ENCODE results near the gene USP25. TPM values are rescaled to one million over a fixed set of nuclear protein-coding genes. Genes with fewer than 3 reads are reported as not detected.

Gene USP25
- total RNA-seq, 2 donors from 2014 or later, result 32.0 to 43.5 TPM

DNA sequence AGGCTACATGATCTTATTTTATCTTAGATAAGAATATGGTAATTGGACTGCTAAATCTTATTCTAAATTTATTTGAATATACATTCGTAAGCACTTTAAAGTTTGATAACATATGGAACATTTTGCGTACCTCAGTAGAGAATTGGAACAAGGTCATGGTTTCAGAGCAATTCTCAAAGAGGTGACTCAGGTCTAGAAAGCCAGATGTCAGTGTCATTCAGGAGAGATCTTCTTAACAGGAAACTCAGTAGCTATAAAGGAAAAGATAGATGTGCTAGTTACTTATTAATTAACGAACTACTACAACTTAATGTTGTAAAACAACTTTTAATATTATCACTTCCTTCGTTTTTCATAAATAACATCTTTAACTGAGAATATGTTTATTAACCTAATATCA, 142.5 kb downstream of the USP25 start:
- Histone ChIP-seq H3K27ac (no peak overlapping the region), H3K4me1 (ENCODE audit: control insufficient read depth in 1 of 2, low read depth in 2 of 2) (no peaks in the 10 kb centered on the region), H3K36me3 (peaks cover 9% of the 10 kb centered on the region), H3K9me3 (no peaks in the 10 kb centered on the region), H3K27me3 (replicated peaks; ENCODE audit: insufficient read depth) (no peaks in the 10 kb centered on the region), H3K4me3 (no peak overlapping the region)
- no peak for ATAC-seq (ENCODE audit: insufficient number of reproducible peaks, low FRiP score, low read depth)
- TF ChIP-seq, protein P1, sequence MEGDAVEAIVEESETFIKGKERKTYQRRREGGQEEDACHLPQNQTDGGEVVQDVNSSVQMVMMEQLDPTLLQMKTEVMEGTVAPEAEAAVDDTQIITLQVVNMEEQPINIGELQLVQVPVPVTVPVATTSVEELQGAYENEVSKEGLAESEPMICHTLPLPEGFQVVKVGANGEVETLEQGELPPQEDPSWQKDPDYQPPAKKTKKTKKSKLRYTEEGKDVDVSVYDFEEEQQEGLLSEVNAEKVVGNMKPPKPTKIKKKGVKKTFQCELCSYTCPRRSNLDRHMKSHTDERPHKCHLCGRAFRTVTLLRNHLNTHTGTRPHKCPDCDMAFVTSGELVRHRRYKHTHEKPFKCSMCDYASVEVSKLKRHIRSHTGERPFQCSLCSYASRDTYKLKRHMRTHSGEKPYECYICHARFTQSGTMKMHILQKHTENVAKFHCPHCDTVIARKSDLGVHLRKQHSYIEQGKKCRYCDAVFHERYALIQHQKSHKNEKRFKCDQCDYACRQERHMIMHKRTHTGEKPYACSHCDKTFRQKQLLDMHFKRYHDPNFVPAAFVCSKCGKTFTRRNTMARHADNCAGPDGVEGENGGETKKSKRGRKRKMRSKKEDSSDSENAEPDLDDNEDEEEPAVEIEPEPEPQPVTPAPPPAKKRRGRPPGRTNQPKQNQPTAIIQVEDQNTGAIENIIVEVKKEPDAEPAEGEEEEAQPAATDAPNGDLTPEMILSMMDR (IDR thresholded peaks at IDR 0.05), result no peak
- no peak for DNase-seq (ENCODE audit: low spot score)

- H3K36me3 ChIP-seq, result peaks cover 16% of the 10 kb centered on the region
- no peak overlapping the region for H3K27ac ChIP-seq
- ATAC-seq (ENCODE audit: insufficient number of reproducible peaks, low FRiP score, low read depth) (no peak), DNase-seq (ENCODE audit: low spot score) (no peak)
- no peaks in the 10 kb centered on the region for H3K27me3 ChIP-seq (replicated peaks; ENCODE audit: insufficient read depth)
- no peaks in the 10 kb centered on the region for H3K9me3 ChIP-seq
- H3K4me3 ChIP-seq, result no peak overlapping the region
- H3K4me1 ChIP-seq (ENCODE audit: control insufficient read depth in 1 of 2, low read depth in 2 of 2), result no peaks in the 10 kb centered on the region
- TF ChIP-seq, protein P1 (IDR thresholded peaks at IDR 0.05), result no peak
These were observed 144.8 kb downstream of the USP25 start for GRCh38 chr21:15874615-15875014.

- ATAC-seq (ENCODE audit: insufficient number of reproducible peaks, low FRiP score, low read depth) (no peak), DNase-seq (ENCODE audit: low spot score) (no peak)
- TF ChIP-seq, protein P1 (IDR thresholded peaks at IDR 0.05), result no peak
- Histone ChIP-seq H3K27ac (no peak overlapping the region), H3K36me3 (peaks cover 19% of the 10 kb centered on the region), H3K9me3 (no peaks in the 10 kb centered on the region), H3K4me1 (ENCODE audit: control insufficient read depth in 1 of 2, low read depth in 2 of 2) (no peaks in the 10 kb centered on the region), H3K27me3 (replicated peaks; ENCODE audit: insufficient read depth) (no peaks in the 10 kb centered on the region), H3K4me3 (no peak overlapping the region)
These were observed 145.5 kb downstream of the USP25 start for GRCh38 chr21:15875286-15875685.

DNA sequence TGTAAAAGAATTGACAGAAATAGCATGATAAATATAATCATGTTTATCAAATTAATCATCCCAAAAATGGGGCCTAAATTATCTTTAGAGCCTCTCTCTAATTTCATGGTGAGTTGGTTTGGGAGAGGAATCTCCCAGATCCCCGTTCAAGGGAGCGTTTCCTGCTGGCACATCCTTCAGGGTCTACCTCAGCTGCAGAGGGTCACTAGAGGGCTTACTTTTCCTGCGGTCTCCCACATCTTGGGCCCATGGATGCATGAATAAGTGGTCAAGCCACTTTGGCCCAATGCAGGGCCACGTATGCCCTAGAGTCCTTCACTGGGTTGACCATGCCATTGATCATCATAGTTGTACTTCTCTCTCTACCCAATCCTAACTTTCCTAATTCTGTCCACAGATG, 164.1 kb downstream of the USP25 start:
- no peak for DNase-seq (ENCODE audit: low spot score)
- Histone ChIP-seq H3K27me3 (replicated peaks; ENCODE audit: insufficient read depth) (no peaks in the 10 kb centered on the region), H3K36me3 (no peaks in the 10 kb centered on the region), H3K4me1 (ENCODE audit: control insufficient read depth in 1 of 2, low read depth in 2 of 2) (peaks cover 2 to 12% of the 10 kb centered on the region in 2 donors), H3K9me3 (peaks cover 2% of the 10 kb centered on the region), H3K27ac (no peak overlapping the region), H3K4me3 (no peak overlapping the region)
- no peak for ATAC-seq (ENCODE audit: insufficient number of reproducible peaks, low FRiP score, low read depth)
- TF ChIP-seq, protein P1 (IDR thresholded peaks at IDR 0.05), result no peak

- DNase-seq (ENCODE audit: low spot score), result no peak
- Histone ChIP-seq H3K4me3 (no peak overlapping the region), H3K27me3 (replicated peaks; ENCODE audit: insufficient read depth) (no peaks in the 10 kb centered on the region), H3K9me3 (peaks cover 2% of the 10 kb centered on the region), H3K36me3 (no peaks in the 10 kb centered on the region), H3K4me1 (ENCODE audit: control insufficient read depth in 1 of 2, low read depth in 2 of 2) (peaks cover 2 to 12% of the 10 kb centered on the region in 2 donors), H3K27ac (no peak overlapping the region)
- ATAC-seq (ENCODE audit: insufficient number of reproducible peaks, low FRiP score, low read depth), result no peak
- TF ChIP-seq, protein P1 (IDR thresholded peaks at IDR 0.05), result peak; percentile 33
These were observed 164.8 kb downstream of the USP25 start for GRCh38 chr21:15894596-15894995.

Data from thoracic aorta (tissue), 2 donors.